T-helper 17 cell (primary cell): ENCODE results near the gene ME3. TPM values are rescaled to one million over a fixed set of nuclear protein-coding genes. Genes with fewer than 3 reads are reported as not detected.
"Not testable (repeated sequence)": the region's sequence is repeated elsewhere in the genome, so short reads cannot be mapped to it uniquely, and the experiment has no call there.

Source experiments
- ATAC-seq: fragments of 150-1000 bp; cut with Tn5 transposase; 2 replicates; pipeline ENCODE4 v1.10.0; 2021; ENCODE audit warnings: mild to moderate bottlenecking, moderate library complexity
- DNase-seq, 3 donors: peaks; one replicate each; pipeline versions ENCODE4 v3.0.0 to v3.0.0-alpha.2; 2020 to 2021
- H3K9me3 ChIP-seq: one replicate; pipeline ENCODE4 v1.7.0; 2013; ENCODE audit warnings: low read length, mild to moderate bottlenecking; ENCODE audit not compliant: control insufficient read depth, poor library complexity, severe bottlenecking
- H3K27ac Mint-ChIP-seq: one replicate; pipeline ENCODE4 v1.8.0; 2022; ENCODE audit warnings: mild to moderate bottlenecking, moderate library complexity, mixed read lengths
- H3K27me3 Mint-ChIP-seq: one replicate; pipeline ENCODE4 v1.8.0; 2022; ENCODE audit warnings: mixed read lengths
- H3K36me3 Mint-ChIP-seq: one replicate; pipeline ENCODE4 v1.8.0; 2022; ENCODE audit warnings: low read depth, mixed read lengths
- H3K4me1 Mint-ChIP-seq: one replicate; pipeline ENCODE4 v1.8.0; 2022; ENCODE audit warnings: mild to moderate bottlenecking, mixed read lengths
- H3K4me3 Mint-ChIP-seq: one replicate; pipeline ENCODE4 v1.8.0; 2022; ENCODE audit warnings: mild to moderate bottlenecking, moderate library complexity, mixed read lengths
- total RNA-seq, 4 donors: library from RNA in 2 of 4; stranded (reverse) in 2 of 4; gene quantifications; one replicate each; pipeline ENCODE4 v1.2.3 and lab custom pipeline; 2022 to 2026

Gene ME3
- total RNA-seq, 2 donors from 2014 or later = 2.7 to 3.3 TPM

DNA sequence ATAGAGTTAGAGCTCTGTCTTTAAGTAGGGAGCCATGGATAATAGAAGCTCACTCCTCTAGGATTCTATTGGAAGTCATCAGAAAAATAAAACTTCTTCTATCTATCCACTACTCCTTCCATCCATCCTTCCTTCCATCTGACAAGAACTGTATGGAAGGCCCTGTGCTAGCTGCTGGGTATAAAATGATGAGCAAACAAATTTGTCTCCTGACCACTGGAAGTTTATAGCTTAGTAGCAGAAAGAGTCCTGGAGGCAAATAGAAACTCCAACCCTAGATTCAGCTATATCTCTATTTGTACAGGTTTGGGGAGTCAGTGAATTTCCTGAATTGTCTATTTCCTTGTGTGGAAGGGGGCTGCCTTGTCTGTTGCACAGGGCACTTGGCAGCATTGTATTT lies 136.6 kb downstream of the ME3 start:
- no peaks in the 10 kb centered on the region for H3K9me3 ChIP-seq
- peaks cover 3% of the 10 kb centered on the region for H3K36me3 Mint-ChIP-seq
- no peak overlapping the region for H3K27ac Mint-ChIP-seq
- ATAC-seq = no peak
- peaks cover 2% of the 10 kb centered on the region for H3K4me1 Mint-ChIP-seq
- no peak overlapping the region for H3K4me3 Mint-ChIP-seq
- no peak for DNase-seq
- H3K27me3 Mint-ChIP-seq = no peaks in the 10 kb centered on the region

DNA sequence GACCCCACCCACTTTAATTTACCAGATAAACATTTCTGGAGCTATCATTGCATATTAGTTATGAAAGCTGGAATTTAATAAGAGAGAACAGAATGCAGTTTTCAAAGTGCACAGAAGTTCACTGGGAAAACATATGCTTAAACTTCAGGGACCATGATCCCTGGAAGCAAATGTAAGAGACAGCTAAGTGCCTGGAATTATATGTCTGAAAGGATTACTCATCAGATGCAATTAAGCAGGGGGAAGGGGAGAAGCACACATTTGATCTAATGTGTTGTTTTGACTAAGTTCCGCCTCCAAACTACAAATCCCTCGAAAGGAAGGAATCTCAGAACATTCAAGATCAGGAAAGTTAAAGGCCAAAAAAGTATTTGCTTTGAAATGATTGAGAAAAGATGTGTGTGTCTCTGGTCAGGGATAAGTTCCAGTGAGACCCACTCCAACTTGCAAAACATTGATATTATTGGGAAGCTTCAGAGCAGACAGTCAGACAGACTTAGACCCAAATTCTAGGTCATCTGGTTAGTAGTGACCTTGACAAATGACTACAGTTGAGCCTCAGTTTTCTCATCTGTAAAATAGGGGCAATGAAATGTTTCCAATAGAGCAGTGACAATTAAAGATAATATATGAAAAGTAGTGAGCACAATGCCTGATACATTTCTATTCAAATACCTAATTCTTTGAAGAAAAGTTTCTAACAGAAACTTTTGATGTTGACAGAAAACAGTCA lies 147.6 kb downstream of the ME3 start:
- DNase-seq (no peak), ATAC-seq (no peak)
- H3K27me3 Mint-ChIP-seq = no peaks in the 10 kb centered on the region
- H3K36me3 Mint-ChIP-seq = no peaks in the 10 kb centered on the region
- no peaks in the 10 kb centered on the region for H3K4me1 Mint-ChIP-seq
- H3K27ac Mint-ChIP-seq = no peak overlapping the region
- no peak overlapping the region for H3K4me3 Mint-ChIP-seq
- no peaks in the 10 kb centered on the region for H3K9me3 ChIP-seq

DNA sequence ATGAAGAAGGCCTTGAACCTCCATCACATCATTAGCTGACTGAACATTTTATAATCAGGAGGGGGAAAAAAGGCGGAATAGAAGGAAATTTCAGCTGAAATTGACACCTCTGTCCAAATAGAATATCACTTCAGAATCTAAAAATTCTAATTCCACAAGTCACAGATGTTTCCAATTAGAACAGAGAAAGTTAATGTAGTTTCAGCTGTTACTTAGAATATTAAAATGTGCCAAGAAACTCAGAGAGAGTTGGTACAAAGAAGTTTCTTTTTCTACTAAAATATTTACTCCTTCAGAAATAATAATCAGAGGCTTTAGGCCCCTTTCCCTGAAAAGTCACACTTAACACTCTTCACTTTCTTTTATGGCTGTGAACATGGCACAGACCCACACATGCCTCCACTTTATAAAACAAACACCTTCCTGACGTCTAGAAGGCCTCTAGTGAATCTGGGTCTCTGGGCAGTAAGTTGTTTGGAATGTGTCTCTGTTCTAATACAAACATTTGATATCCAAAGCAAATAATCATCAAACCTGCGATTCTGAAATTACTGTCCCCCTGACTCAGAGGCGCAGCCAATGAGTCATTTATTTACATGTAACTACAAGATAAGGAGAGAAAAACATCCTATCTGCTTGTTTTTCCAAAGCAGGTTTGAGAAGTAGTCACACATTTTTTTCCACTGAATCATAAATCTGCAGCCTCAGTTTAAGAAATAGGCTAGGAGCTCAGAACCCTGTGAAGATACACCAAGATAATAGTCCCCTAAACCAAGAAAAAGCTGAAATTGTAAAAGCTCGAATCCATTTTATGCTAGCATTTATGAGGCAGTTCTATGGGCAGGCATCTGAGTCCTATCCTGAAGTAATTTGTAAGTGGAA lies 148.4 kb downstream of the ME3 start:
- DNase-seq (no peak), ATAC-seq (no peak)
- H3K36me3 Mint-ChIP-seq = no peaks in the 10 kb centered on the region
- no peak overlapping the region for H3K27ac Mint-ChIP-seq
- no peak overlapping the region for H3K4me3 Mint-ChIP-seq
- H3K9me3 ChIP-seq = no peaks in the 10 kb centered on the region
- H3K27me3 Mint-ChIP-seq = no peaks in the 10 kb centered on the region
- no peaks in the 10 kb centered on the region for H3K4me1 Mint-ChIP-seq

DNA sequence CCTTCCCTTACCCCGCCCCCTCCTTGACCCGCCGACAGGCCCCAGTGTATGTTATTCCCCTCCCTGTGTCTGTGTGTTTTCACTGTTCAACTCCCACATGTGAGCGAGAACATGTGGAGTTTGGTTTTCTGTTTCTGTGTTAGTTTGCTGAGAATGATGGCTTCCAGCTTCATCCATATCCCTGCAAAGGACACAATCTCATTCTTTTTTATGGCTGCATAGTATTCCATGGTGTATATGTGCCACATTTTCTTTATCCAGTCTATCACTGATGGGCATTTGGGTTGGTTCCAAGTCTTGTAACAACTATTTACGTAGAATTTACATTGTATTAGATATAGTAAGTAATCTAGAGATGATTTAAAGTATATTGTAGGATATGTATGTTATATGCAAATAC lies 149.9 kb downstream of the ME3 start:
- not testable (repeated sequence) for H3K27ac Mint-ChIP-seq, ATAC-seq, H3K4me1 Mint-ChIP-seq, H3K36me3 Mint-ChIP-seq, H3K9me3 ChIP-seq, H3K27me3 Mint-ChIP-seq, H3K4me3 Mint-ChIP-seq, DNase-seq

DNA sequence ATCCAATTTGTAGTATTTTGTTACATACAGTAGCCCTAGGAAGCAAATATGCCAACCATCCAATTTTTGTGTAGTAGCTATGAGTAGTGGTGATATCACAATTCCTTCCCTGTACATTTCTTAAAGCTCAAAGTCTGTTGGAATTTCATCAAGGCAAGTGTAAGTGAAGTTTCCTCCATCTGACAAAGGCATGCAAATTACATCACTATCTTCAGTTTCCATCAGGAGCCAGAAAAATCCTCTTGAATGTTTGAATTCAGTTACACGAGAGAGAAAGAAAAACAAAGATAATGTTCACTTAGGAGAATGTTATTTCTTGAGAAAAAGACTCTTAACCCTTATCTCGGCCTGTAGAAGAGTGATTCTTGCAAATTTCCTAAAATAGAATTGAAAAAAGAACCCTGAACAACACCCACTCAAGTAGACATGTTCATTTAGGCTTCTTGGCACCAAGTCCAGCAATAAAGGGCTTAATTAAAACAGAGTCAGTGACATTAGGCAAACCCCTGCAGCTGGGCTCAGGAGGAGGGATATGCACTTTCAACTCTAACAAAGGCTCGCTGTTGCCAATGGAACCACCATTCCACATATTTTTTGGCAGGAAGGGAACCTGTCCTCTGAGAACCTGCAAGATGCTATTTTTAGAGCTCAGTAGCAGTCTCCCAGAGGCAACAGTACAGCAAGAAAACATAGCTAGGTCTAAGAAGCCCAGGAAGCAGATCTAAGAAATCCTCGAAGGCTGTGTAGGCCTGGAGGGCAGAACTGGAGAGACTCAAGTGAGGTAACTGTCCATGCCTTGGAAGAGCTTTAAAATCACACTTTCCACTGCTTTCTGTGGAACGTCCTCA lies 153.1 kb downstream of the ME3 start:
- DNase-seq (no peak), ATAC-seq (no peak)
- H3K27ac Mint-ChIP-seq = no peak overlapping the region
- H3K4me3 Mint-ChIP-seq = no peak overlapping the region
- H3K9me3 ChIP-seq = no peaks in the 10 kb centered on the region
- H3K27me3 Mint-ChIP-seq = peaks cover 9% of the 10 kb centered on the region
- H3K36me3 Mint-ChIP-seq = peaks cover 2% of the 10 kb centered on the region
- no peaks in the 10 kb centered on the region for H3K4me1 Mint-ChIP-seq

DNA sequence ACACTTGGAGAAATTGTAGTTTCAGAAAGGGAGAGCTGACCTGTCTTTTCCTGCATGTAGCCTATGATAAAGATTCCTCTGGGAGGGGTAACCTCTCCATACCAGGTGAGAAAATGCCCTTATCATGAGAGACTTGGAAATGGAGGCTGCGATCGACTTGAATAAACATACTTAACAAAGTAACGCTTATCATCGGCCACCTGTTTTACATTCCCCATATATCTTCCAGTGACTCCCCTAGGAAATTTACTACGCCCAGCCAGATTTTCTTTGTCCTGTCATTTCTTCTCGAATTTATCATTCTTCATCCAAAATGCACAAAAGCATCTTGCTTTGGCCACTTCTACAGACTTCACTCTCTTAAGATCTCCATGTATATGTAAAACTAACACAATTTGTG lies 154.2 kb downstream of the ME3 start:
- DNase-seq (no peak), ATAC-seq (no peak)
- H3K36me3 Mint-ChIP-seq = peaks cover 2% of the 10 kb centered on the region
- no peak overlapping the region for H3K4me3 Mint-ChIP-seq
- peaks cover 9% of the 10 kb centered on the region for H3K27me3 Mint-ChIP-seq
- H3K9me3 ChIP-seq = no peaks in the 10 kb centered on the region
- H3K27ac Mint-ChIP-seq = no peak overlapping the region
- no peaks in the 10 kb centered on the region for H3K4me1 Mint-ChIP-seq

DNA sequence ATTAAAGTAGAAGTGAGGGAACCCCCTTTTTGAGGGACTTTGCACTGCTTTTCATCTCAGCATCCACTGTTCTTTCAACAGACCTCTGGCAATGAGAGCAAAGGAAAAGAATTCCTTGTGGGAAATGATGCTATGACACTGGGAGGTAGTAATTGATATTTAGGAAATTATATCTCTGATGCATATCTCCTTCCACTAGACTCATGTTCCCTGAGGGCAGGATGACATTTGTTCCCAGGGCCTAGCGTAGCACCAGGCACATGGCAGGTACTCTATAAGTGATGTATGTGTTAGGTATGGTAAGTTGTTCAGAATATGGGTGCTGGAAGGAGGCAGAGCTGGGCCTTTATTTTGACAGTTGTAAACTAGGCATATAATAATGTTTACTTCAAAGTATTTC lies 154.9 kb downstream of the ME3 start:
- H3K9me3 ChIP-seq = no peaks in the 10 kb centered on the region
- Mint-ChIP-seq H3K36me3 (peaks cover 2% of the 10 kb centered on the region), H3K27ac (no peak overlapping the region), H3K4me3 (no peak overlapping the region), H3K4me1 (no peaks in the 10 kb centered on the region), H3K27me3 (peaks cover 9% of the 10 kb centered on the region)
- DNase-seq = no peak
- no peak for ATAC-seq

DNA sequence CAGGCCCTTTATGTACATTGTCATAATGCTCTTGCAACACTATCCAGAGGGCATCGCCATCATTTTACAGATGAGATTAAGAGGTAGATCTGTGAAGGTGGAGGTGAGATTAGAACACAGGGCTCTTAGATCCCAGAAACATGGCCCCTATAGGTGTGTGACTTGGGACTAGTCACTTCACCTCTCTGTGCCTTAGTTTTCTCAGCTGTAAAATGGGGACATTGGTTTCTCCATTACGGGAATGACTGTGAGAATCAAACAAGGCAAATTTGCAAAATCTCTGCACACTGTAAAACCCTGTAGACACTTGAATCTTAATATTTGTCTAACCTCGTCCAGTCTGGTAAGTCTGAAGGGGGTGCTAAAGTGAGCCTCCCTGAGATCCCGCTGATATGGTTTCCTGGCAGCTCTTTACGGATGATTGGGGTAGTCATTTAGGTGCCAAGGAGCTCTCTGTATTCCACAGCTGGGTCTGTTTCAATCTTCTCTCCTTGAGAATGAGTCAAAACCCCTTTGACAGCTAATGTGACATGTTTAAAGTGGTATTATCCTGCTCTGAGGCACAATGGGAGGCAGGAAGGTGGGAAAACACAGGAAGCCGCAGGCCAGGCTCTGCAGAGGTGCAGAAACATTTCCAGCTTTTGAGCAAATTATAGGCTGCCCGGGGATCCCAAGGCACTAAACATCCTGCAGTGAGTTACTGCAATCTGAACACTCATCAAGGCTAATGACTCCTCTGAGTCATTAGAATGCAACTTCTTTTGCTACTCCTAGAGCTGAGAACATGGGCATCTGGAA lies 156.9 kb downstream of the ME3 start:
- no peak overlapping the region for H3K27ac Mint-ChIP-seq
- no peak for DNase-seq
- no peak overlapping the region for H3K4me3 Mint-ChIP-seq
- H3K36me3 Mint-ChIP-seq = peaks cover 2% of the 10 kb centered on the region
- no peaks in the 10 kb centered on the region for H3K9me3 ChIP-seq
- H3K4me1 Mint-ChIP-seq = no peaks in the 10 kb centered on the region
- H3K27me3 Mint-ChIP-seq = peaks cover 9% of the 10 kb centered on the region
- ATAC-seq = no peak

DNA sequence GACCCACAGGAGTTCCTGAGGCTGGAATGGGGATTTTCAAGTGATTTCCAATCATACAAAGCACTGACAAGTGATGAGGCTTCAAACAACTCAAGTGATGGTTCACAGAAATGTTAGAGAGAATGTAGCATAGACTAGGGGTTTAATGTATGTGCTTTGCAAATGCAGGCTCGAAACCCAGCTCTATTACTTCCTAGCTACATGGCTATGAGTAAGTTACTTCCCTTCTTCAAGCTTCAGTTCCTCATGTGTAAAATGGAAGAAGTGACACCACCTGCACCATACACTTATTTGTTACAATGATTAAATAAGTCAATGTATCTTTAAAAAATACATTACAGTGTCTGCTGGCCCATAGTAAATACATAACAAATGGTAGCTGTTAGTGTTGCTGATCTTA lies 158.0 kb downstream of the ME3 start:
- ATAC-seq (no peak), DNase-seq (no peak)
- Mint-ChIP-seq H3K36me3 (peaks cover 2% of the 10 kb centered on the region), H3K4me3 (no peak overlapping the region), H3K27me3 (peaks cover 9% of the 10 kb centered on the region), H3K27ac (no peak overlapping the region), H3K4me1 (no peaks in the 10 kb centered on the region)
- no peaks in the 10 kb centered on the region for H3K9me3 ChIP-seq

DNA sequence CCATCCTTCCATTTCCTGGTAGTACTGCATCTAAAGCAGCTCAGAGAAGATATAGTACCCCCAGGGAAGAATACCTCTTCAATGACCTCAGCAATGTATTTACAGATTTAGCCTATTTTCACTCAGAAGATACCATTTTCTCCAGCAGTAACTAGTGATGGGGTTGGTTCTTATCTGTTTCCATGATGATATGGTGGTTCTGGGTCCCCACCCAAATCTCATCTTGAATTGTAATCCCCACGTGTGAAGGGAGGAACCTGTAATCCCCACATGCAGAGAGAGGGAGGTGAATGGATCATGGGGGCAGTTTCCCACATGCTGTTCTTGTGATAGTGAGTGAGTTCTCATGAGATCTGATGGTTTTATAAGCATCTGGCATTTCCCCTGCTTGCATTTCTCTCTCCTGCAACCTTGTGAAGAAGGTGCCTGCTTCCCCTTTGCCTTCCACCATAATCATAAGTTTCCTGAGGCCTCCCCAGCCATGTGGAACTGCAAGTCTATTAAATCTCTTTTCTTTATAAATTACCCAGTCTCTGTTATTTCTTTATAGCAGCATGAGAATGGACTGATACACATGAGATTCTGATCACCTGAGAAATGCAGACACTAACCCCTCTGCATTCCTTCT lies 158.6 kb downstream of the ME3 start:
- H3K4me1 Mint-ChIP-seq = no peaks in the 10 kb centered on the region
- H3K27ac Mint-ChIP-seq = no peak overlapping the region
- H3K9me3 ChIP-seq = no peaks in the 10 kb centered on the region
- peaks cover 2% of the 10 kb centered on the region for H3K36me3 Mint-ChIP-seq
- DNase-seq = no peak
- ATAC-seq = no peak
- no peak overlapping the region for H3K4me3 Mint-ChIP-seq
- H3K27me3 Mint-ChIP-seq = peaks cover 9% of the 10 kb centered on the region

DNA sequence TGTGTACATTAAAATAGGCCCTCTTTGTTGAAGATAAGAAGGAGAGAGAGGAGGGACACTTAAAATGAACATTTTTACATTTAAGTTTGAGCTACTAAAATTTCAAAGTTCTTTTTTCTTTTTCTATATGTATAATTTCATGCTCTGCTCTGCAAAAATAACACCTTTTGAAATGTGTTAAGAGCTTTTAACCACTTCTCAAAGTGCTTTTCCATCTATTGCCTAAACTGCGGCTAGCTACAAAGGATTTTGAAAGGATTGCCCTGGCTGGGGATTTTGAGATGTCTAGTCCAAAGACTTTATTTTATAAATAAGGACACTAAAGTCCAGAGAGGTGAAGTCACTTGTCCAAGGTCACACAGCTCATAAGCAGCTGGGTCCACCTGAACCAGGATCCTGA lies 159.3 kb downstream of the ME3 start:
- DNase-seq (no peak), ATAC-seq (no peak)
- Mint-ChIP-seq H3K4me3 (no peak overlapping the region), H3K27me3 (peaks cover 2% of the 10 kb centered on the region), H3K4me1 (no peaks in the 10 kb centered on the region), H3K36me3 (no peaks in the 10 kb centered on the region), H3K27ac (no peak overlapping the region)
- H3K9me3 ChIP-seq = no peaks in the 10 kb centered on the region

DNA sequence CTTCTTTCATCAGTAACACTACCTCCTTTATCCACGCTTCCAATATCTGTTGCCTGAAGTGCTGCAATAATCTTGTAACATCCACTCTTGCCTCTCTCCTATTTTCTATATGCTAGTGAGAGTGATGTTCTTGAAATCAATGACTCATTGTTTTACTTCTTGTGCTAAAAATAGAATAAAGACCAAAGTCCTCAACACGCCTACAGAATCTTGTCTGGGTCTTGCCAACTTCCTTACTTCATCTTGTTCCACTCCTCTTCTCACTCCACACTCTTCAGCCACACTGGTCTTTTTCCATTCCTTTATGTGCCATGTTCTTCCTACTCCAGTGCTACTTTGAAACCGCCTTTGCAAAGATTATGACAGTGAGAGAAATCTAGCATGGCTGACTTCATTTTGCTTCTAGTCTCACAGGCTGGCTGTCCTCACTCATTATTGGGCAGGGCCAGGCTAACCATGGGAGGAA lies 161.3 kb downstream of the ME3 start:
- Mint-ChIP-seq H3K27me3 (no peaks in the 10 kb centered on the region), H3K4me3 (no peak overlapping the region), H3K27ac (no peak overlapping the region), H3K4me1 (no peaks in the 10 kb centered on the region), H3K36me3 (no peaks in the 10 kb centered on the region)
- DNase-seq = no peak
- no peak for ATAC-seq
- H3K9me3 ChIP-seq = no peaks in the 10 kb centered on the region
